Hematopoietic multipotent progenitor cell treated with erythropoietin and hydrocortisone succinate and interleukin-3 and kit ligand, for 17 days (in vitro differentiated cells): Measurements from ENCODE around the gene SPHK2.
"Not testable (repeated sequence)": the region's sequence is repeated elsewhere in the genome, so short reads cannot be mapped to it uniquely, and the experiment has no call there.

ENCODE experiments used
- DNase-seq: peaks from one replicate; pipeline ENCODE4 v3.0.0-alpha.2; 2015; ENCODE audit warnings: low spot score

The SPHK2 gene, protein sequence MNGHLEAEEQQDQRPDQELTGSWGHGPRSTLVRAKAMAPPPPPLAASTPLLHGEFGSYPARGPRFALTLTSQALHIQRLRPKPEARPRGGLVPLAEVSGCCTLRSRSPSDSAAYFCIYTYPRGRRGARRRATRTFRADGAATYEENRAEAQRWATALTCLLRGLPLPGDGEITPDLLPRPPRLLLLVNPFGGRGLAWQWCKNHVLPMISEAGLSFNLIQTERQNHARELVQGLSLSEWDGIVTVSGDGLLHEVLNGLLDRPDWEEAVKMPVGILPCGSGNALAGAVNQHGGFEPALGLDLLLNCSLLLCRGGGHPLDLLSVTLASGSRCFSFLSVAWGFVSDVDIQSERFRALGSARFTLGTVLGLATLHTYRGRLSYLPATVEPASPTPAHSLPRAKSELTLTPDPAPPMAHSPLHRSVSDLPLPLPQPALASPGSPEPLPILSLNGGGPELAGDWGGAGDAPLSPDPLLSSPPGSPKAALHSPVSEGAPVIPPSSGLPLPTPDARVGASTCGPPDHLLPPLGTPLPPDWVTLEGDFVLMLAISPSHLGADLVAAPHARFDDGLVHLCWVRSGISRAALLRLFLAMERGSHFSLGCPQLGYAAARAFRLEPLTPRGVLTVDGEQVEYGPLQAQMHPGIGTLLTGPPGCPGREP

GRCh38 chr19:48618916-48619691, at the start of gene SPHK2, which contains the start of gene RPL18:
Gene SPHK2 (plus strand): TSS chr19:48619506. CDS start chr19:48620515, 1,009 bp downstream.
Gene RPL18 (minus strand): TSS chr19:48619178. CDS start chr19:48619143, 35 bp downstream.
- peak; percentile 98 for DNase-seq

DNA sequence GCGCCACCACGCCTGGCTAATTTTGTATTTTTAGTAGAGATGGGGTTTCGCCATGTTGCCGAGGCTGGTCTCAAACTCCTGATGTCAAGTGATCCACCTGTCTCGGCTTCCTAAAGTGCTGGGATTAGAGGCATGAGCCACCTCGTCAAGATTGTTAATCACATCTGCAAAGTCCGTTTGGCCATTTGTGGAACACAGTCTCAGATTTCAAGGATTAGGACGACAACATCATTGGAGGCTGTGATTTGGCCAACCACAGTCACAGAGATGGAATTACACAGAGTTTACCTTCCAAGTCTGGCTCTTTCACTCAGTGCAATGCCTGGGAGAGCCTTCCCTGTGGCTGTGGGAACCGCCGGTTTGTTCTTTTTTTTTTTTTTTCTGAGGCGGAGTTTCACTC, 49.5 kb upstream of the SPHK2 start:
- no peak for DNase-seq

DNA sequence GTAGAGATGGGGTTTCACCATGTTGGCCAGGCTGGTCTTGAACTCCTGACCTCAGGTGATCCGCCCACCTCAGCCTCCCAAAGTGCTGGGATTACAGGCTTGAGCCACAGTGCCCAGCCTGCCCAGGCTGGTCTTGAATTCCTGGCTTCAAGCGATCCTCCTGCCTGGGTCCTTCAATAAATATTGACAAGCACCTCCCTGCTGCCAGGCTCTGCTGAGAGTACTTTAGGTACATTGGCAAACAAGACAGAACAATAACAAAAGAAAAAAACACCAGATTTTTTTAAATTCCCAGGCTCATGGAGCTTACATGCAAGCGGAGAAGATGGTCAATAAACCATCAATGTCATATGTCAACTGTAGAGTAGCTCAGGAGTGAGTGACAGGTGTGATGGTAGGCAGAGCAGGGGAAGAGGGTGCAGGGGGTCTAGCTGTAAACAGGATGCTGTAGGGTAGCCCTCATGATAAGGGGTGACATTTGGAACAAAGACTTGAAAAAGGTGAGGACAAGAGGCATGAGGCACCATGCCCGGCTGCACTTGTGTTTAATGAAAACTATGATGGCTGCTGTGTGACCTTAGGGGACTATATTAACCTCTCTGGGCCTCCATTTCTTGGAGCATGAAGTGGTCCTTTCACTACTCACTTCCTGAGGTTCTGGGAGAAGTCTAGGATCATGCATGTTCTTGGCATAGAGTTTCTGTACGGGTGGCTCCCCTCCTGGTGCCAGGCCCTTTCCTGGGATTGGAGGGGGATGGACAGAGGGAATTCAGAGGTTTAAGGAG, 47.7 kb upstream of the SPHK2 start:
- no peak for DNase-seq

GRCh38 chr19:48573163-48573505, 46.2 kb upstream of the SPHK2 start:
- no peak for DNase-seq

DNA sequence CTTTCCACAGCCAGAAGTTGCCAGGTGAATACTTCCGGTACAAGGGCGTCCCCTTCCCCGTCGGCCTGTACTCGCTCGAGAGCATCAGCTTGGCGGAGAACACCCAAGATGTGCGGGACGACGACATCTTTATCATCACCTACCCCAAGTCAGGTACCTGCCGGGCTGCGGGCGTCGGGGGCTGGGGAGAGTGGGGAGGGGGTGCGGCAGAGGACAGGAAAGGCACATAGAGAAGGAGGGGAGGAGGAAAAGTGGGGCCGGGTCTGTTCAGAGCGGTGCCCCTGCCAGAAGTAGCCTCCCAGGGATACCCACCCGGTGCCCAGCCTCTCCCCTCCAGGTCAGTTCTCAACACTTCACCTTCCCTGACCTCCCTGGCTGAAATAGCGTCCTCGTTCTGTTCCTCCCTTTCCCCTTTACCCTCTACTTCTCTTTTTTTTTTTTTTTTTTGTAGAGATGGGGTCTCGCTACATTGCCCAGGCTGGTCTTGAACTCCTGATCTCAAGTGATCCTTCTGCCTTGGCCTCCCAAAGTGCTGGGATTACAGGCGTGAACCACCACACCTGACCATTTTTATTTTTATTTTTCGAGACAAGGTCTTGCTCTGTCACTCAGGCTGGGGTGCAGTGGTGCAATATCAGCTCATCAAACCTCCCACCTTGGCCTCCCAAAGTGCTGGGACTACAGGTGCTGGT, 43.2 kb upstream of the SPHK2 start:
- no peak for DNase-seq

DNA sequence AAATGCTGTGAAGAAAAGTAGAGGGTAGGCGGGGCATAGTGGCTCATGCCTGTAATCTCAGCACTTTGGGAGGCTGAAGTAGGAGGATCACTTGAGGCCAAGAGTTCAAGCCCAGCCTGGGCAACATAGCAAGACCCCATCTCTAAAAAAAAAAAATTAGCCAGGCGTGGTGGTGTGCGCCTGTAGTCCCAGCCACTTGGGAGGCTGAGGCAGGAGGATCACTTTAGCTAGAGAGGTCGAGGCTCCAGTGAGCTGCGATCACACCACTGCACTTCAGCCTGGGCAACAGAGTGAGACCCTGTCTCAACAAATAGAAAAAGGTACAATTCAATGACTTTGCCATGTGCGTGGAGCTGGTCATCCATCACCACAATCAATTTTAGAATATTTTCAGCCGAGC, 41.4 kb upstream of the SPHK2 start:
- not testable (repeated sequence) for DNase-seq

- no peak for DNase-seq
Measured at GRCh38 chr19:48578891-48579290, 40.4 kb upstream of the SPHK2 start.

GRCh38 chr19:48582168-48582567, 37.1 kb upstream of the SPHK2 start:
- no peak for DNase-seq

- DNase-seq = no peak
Measured at GRCh38 chr19:48587387-48587786, 31.9 kb upstream of the SPHK2 start.

DNA sequence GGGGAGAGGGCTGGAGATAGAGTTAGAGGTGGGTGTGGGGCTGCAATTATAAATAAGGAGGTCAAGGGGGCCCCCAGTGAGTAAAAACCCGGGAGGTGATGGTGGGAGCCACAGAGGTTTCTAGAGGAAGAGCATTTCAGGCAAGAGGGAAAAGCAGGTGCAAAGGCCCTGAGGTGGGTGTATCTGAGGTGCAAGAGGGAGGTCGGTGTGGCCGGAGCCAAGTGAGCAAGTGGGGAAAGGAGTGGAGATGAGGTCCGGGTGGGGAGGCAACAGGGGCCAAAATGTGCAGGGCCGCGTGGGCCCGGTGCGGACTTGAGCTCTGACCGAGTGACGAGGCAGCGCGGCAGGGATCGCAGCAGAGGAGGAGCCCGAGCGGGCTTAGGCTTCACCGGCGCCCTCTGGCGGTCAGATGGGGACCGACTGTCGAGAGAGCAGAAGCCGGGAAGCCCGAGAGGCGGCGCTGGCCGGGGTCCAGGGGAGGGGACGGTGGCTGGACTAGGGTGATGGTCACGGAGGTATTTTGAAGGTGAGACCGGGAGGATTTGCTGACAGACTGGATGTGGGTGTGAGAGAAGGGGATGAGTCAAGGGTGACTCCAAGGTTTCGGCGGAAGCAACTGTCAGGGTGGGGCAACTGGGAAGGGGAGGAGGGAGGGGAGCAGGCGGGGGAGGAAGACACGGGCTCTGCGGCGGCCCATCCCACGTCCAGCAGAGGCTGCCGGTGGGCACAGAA, 30.5 kb upstream of the SPHK2 start:
- DNase-seq = peak; percentile 91

DNA sequence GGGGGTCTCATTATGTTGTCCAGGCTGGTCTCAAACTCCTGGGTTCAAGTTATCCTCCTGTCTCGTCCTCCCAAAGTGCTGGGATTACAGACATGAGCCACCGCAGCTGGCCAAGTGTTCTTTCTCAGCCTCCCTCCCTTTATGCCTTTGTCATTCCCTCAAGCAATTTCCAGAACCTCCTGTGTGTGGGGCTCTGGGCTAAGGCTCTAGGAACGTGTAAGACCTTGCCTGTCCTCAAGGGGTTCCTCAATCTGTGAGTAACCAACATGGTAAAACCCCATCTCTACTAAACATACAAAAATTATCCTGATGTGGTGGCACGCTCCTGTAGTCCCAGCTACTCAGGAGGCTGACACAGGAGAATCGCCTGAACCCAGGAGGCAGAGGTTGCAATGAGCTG, 28.3 kb upstream of the SPHK2 start:
- DNase-seq = no peak

GRCh38 chr19:48595171-48595570, 24.1 kb upstream of the SPHK2 start:
- DNase-seq = no peak

DNA sequence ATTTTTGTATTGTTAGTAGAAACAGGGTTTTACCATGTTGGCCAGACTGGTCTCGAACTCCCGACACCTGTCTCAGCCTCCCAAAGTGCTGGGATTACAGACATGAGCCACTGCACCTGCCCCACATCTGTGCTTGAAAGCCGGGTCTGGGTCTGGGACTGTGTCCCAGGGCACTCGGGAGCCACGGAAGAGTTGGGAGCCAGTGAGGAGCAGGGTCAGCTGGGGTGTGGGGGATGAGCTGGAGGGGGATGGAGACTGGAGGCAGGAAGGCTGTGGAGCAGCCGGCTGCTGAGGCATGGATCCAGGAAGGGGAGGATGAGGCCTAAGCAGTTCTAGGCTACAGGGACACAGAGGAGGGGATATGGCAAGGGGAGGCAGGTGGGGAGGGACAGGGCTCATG, 23.5 kb upstream of the SPHK2 start:
- DNase-seq = no peak

DNA sequence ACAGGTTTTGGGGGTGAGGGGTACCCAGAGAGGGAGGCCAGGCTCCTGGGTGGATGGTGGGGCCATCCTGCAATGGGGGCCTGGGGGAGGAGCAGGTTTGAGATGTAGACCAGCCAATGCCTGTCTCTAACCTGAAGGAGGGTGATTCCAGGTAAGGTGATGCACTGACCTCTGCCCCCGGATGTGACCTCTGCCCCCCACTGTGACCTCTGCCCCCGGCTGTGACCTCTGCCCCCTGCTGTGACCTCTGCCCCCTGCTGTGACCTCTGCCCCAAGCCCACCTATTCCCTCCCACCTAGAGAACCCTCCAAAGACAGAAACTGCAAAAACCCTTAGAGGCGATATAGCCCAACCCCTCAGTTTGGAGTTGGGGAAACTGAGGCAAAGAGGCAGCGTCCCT, 23.1 kb upstream of the SPHK2 start:
- no peak for DNase-seq

DNA sequence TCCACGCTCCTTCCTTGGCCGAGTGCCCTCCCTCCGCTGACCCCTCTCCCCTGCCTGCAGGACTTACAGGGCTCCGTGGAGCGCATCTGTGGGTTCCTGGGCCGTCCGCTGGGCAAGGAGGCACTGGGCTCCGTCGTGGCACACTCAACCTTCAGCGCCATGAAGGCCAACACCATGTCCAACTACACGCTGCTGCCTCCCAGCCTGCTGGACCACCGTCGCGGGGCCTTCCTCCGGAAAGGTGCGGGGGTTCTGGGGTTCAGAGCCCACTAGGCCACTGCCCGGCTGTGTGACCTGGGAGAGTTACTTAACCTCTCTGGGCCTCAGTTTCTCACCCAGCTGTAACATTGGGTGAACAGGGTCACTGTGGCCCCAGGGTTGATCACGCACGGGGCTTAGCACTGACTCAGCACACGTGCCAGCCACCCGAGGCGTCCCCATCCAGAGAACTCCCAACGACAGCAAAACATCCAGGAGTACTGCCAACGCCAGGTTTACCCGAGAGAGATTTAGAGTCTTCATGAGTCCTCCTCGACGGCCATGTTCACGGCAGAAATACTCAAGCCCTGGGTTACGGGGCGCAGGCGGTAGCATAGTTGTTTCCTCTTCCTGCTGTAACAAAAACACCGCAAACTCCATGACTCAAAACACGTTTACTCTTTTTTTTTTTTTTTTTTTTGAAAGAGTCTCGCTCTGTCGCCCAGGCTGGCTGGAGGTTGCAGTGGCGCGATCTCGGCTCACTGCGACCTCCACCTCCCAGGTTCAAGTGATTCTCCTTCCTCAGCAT, 22.4 kb upstream of the SPHK2 start:
- no peak for DNase-seq

- no peak for DNase-seq
Measured at GRCh38 chr19:48598996-48599700, 20.2 kb upstream of the SPHK2 start.

- no peak for DNase-seq
Measured at GRCh38 chr19:48600679-48601417, 18.5 kb upstream of the SPHK2 start.

GRCh38 chr19:48603001-48603400, 16.3 kb upstream of the SPHK2 start:
- DNase-seq = no peak

- DNase-seq = no peak
Measured at GRCh38 chr19:48603449-48603848, 15.9 kb upstream of the SPHK2 start.
